Cerebellar cortex (tissue), 1 donor: ENCODE data around the gene ZFHX3.

Experiments used
- DNase-seq: peaks from one replicate; pipeline ENCODE4 v3.0.0-alpha.2; 2015; ENCODE audit warnings: low spot score

ZFHX3 gene

DNA sequence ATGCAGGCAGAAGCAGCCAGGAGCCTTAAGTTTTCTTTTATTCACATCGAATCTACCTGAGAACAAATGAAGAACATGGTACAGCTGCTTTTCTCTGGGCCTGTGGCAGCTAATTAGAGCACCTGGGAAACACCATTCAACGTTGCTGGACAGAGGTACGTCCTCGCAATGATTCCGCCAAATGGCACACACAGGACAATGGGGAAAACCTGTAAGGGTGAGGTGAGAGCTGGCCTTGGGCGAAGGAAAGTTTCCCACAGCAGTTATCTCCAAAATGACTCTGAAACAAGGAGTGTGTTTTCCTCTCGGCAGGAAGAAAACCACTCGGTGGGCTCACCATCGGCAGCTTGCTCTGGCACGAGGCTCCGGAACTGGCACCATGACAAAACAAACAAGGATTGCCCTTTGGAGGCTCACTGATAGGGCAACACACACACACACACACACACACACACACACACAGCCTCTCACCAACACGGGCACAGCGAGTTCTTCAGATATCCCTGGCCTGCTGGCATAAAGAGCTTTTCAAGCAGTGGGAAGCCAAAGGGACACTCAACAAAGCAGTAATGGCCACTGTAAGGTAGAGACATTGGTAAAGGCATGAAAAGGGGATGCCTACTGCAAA is 73.7 kb downstream of the ZFHX3 start:
- DNase-seq, result no peak

DNA sequence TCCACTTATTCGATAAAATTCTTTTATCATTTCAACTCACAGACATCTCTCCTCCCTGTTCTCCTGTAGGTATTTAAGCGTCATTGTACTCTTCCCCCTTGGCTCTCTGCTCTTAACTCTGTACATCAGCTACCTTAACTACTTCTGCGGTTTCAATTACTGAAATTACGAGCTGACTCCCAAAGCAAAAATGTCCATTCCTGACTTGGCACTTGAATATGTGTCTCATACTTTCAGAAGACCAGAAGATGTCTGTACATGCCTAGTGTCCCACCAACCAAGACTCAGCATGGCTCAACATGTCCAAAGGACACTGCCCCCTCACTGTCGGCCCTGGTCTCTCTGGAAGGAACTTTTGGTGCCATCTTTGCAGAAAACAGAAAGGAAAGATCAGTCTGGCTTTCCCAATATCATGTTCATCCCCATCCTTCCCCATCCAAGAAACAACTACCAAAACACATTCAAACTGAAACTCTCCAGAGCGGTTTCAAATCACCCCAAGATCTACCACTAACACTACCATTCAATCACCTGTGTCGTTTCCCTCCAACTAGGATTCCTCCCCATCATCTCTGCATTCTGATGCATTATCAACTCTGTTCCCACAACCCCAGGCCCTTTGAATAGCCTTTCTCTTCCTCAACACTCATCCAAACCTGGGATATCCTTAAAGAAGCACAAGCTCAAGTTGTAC is 74.9 kb downstream of the ZFHX3 start:
- no peak for DNase-seq

DNA sequence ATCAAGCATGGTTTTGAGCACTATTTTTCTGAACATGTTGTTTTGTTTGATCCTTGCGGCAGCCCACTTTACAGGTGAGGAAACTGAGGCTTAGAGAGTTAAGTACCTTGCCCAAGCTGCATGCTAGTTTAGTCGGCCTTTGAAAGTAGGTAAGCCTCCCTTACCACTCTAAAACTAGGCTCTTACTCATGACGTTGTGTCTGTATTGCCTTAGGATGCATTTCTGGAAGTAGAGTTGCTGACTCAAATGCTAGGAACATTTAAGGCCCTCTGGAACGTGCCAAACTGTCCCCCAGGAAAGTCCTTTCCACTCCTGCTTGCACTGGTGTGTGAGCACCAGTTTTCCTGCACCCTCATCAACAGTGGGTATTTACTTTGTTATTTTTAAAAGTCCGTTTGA is 76.6 kb downstream of the ZFHX3 start:
- no peak for DNase-seq

DNA sequence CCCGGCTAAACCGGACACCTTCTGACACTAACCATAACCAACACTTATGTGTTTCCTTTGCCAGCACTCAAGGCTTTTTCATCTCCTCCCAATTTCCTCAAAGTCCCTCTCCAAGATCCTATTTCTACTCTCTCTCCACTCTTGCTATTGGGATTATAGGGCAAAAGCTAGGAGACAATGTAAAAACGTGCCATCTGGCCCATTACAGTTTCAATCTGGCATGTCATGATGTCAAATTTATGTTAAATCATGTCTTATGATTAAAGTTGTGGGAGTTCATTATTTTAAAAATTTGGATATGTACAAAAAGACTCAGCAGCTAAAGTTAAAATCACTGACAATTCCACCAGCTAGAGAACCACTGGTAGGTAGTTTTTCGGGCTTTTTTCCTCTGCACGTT is 77.3 kb downstream of the ZFHX3 start:
- DNase-seq, result no peak

DNA sequence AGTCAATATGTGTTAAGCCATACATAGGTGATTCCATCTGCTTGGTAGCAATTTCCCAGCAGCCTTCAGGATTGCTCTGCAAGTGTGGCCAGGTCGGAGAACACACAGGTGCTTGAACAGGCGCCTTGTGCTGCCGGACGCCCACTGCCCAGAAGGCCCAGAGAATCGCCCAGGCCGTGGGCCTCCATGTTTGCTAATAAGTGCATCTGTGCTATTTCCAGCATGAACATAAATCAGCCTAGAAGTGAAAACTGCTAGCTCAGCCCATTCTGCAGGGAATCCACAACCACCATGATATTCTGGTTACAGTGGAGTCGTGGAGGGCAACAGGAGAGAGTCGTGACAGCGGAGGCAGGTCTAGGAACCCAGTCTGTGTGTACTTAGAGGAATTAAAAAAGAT is 78.1 kb downstream of the ZFHX3 start:
- no peak for DNase-seq

DNA sequence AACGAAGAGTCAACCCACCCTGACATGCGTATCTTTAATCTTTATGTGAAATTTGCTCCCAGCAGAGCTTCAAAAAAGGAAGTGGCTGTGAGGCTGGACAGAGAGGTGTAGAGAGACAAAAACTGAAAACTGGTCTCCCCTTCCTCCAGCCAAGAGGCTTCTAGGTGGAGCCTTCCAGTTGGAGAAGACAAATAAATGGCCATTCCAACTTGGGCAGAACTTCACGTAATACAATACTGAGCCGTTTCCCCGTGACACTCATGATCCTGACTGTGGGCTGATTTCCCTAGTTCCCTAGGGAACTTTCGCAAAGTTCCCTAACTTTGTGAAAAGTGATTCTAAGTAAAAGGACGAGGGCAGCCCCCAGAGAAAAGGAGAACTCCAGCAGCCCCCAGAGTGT is 78.8 kb downstream of the ZFHX3 start:
- DNase-seq, result no peak

DNA sequence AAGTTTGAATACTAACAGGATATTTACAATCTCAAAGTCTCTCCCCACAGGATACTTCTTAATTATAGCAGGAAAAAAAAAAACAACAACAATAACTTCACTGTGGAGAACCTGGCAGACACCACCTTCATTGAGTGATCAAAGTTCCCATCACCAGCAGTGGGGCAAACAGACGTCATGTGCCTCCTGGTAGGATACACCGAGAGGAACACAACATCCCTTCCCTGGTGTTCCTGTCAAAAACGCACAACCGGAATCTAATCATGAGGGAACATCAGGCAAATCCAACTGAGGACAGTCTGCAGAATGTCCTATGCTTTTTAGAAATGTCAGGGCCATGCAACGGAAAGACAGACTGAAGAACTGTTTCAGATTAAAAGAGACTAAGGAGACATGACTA is 80.0 kb downstream of the ZFHX3 start:
- DNase-seq, result no peak

DNA sequence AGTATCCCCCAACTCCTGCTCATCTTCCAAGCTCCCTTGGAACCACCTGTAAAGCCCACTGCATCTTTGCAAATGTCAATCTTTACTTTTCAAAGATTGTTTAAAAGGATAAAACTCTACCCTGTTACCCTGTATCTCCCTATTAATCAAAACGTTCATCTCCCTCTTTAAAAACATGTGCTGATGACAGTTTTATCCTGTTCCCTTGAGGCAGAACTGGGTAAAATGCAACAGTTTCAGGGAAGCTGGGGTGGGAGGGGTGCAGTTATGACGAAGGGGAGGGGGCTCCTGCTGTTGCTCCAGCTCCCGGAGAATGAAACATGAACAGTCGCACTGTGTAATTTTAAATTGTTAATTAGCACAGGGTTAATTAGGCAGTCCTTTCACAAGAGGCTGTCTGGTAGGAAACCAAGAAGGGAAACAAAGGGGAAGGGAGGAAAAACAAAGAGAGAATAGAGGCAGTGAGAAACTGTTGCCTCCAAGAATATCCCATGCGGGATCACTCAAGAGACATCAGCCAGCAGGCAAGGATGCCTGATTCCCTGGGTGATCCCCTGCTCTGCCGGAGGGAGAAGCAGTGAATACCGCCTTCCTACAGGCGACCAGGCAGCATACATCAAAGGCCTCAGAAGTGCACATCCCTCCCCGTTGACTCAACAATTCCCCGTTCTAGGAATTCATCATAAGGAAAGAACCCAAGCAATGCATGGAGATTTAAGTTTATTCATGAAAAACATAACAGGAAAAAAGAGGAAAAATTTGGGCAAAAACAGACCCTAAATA is 84.2 kb downstream of the ZFHX3 start:
- no peak for DNase-seq

DNA sequence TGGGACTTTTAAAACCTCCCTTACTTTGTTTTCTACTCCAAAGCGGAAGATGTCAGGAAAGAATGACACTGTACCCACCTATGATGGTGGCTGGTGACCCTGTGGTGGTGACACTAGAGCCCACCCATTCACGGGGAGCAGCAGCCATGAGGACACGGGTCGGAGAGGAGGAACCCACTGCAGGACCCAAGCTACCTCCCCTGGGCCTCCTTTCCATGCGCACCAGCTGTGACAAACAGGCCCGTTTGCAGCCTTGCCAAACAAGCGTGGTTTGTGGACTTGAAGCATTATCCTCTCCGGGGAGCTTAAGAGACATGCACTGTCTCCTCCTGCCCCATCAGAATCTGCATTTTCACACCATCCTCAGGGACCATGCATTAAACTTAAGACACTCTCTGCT is 85.6 kb downstream of the ZFHX3 start:
- no peak for DNase-seq

DNA sequence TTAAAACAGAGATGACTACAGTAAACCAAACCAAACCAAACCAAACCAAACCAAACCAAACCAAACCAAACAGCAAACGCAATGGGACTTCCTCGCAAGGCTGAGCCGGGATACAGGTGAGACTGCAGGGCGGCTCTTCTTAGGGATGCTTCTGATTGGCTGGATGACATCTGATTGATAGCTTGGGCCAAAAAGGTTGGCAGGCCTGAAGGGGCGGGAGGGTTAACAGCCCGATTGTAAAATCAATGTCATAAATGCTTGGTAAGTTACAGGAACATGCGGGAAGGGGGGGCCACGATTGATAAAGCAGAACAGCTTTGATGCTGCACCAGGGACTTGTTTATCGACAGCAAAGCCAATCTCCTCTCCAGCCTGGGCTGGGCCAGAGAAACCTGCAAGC is 86.1 kb downstream of the ZFHX3 start:
- DNase-seq, result no peak

DNA sequence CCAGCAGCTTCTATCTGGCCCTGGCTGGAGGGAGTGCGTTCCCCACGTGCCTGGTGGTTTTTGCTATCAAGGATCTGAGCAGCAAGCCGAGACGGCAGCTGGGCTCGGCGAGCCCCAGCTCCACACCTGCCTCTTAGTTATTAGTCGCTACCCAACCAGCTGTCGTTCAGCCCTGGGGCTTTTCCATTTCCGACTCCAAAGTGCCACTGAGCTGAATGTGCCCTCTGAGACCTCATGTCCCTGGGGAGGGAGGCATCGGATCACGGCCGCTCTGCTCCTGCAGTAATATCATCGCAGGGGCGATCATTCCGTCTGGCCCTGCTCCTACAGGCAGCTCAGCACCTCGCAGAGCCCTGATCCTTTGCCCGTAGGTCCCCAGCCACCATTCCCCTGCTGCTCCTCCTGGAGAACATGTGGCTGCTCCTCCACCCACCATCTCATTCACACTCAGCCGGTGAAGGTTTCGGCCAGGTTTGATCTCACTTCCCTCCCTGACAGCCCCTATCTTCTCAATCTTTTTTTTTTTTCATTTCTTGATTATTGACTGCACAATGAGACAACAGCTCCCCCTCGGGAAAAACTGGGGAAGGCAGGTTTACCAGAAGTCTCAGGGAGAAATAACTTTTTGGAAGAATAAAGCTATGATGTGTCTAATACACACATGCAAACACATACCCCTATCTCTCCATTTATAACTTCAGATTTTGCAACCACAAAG is 86.7 kb downstream of the ZFHX3 start:
- DNase-seq, result no peak

DNA sequence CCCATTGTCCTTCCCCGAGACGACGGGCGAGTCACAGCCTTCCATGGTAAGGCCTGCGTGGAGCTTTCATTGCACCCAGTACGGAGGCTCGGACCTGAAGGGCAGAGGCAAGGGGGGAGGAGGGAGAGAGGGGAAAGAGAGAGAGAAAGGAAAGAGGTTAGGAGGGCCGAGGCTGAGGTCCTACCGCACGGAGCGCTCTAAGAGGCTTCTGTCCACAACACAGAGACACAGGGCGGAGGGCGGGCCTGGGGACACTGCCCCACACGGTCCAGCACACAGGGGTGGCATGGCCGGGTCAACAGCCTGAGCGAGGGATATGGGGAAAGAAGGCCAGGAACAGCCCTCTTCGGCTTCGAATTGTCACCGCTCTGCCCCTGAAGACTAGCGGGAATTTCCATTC is 87.8 kb downstream of the ZFHX3 start:
- no peak for DNase-seq

DNA sequence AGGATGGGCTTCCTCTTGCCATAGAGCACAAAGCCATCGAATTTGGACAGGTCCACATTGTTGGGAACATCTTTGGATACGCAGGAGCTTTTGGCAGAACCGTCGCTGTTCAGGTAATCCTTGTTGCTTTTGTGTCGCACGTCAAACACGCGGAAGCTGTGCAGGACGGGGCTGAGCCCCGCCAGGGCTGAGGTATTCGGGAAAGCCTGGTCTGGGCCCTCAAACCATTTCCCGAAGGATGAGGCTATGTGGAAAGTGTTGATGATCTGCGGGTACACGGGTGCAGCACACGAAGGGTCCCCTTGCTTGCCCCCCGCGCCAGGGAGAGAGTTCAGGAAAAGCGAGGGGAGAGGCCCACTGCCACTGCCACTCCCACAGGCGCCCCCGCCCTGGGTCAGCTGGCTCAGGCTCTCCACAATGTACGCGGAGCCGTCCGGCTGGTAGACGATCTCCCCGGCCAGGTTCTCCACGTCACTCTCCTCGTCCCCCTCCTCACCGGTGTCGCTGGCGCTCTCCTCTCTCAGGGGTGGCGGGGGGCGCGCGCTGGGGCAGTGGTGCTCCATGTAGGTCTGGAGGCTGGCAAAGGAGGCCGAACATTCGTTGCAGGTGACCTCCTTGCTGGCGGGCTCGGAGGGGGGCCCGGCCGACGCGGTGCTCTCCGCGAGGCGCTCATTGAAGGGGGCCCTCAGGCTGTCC is 88.5 kb downstream of the ZFHX3 start:
- no peak for DNase-seq

DNA sequence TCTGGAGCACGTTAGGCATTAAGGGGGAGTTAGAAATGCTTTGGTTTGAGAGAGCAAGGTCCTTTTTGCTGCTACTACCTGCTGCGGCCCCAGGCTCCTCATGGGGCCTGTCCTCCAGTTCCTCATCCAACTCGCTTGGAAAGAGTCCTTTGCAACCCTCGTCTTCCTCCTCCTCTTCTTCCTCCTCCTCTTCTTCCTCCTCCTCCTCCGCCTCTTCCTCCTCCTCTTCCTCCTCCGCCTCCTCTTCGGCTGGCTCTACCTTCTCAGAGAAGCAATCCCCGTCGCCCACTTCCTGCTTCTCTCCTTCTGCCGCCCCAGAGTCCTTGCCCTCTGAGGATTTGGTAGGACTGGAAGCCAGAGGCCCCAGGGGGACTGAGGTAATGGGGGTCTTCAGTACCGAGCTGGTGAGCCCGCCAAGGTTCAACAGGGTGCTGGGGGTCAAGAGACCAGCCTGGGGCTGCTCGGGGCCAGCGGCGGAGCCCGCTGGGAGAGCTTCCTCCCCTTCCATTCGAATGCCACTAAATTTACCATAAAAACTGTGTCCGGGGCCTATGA is 89.3 kb downstream of the ZFHX3 start:
- no peak for DNase-seq

DNA sequence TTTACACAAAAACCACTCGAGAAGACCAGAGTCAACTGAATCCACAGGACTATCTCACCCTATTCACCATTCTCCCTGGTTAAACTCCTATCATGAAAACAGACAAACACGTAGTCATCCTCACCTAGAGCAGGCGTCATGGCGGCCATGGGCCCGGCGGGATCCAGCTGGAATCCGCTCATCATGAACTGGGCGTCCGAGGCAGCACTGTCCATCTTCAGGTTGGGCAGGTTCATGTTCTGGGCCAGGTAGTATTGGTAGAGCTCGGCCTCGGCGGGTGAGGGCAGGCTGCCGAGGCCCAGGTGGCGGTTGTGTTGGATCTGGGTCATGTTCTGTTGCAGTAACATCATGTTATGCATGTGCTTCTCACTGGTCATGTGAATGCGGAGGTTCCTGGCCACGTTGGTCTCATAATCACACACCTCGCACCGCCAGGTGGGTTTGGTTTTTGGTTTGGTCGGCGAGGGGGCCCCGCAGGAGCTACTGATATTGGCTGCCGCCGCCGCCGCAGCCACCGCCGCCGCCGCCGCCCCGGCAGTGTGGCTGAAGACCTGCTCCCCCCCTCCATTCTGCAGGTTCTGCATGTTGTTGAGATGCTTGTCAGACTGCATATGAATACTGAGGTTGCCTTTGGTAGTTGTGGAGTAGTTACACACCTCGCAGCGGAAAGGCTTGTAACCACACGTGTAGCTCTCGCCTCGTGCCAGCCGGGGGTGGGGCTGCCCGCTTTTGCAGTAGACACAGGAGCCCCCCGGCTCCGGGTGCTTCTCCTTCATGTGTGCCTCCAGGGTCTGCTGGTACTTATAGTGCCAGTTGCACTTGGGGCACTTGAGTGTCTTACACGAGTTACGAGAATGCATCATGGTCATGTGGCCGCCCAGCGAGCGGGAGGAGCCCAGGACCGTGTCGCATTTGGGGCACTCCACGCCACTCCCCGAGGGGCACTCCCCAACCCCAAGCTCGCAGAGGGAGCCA is 90.3 kb downstream of the ZFHX3 start:
- DNase-seq, result no peak

DNA sequence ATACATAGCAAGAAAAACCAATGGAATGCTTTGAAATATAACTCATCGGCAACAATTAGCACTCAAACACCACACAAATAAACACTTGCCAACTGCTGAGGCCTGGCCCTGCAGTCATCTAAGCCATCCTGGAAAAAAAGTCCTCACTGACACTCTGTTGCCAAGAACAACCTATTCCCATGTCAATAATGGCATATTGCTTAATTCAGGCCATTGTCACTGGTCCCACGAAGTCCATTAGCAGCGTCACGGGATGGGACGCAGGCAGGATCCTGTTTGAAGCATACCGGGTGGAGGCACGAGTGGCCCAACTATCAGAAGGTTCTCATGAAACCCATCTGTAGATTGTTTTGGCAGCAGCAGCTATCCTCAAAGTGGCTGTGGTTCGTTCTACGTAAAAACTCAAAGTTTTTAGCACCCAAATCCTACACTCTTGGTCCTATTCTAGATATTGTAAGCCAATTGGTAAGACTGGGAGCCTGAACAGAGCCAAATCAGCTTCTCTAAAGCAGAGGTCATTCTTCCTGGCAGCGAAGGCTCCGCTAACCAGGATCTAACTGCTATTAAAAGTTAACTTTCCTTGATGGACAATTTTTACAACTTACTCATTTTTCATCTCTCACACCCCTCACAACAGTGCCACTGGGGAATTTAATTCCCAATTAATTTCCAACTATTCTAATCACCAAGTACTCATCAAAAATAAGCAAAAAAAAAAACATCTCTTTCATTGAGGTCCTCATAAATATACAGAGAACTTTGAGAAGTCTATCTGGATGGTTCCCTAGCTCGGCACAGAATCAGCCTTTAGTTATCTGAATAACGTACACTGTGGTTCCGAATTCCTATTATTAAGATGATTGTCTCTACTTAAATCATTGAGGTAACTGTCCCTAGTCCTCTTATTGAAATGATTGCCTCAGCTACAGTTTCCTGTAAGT is 91.5 kb downstream of the ZFHX3 start:
- DNase-seq, result no peak

DNA sequence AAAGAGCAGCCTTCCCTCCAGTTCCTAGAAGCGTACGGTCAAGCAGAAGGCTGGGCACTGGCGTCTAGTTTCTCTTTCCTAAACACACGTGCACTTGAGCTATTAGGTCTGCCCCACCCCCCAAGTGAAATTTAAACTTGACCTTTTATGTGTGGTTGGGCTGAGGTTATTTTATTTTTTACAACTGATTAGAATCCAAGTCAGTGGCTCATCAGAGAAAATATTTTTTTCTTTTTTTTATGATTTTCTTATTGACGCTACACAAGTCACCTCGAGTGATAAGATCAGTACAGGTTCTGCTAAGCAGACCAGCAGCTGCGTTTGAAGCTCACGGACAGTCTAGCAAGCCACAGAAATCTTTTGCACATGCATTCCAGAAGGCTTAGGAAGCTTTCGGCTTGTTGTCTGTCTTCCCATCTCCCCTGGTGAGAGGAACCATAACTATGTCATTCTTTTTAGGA is 95.1 kb downstream of the ZFHX3 start:
- DNase-seq, result no peak

DNA sequence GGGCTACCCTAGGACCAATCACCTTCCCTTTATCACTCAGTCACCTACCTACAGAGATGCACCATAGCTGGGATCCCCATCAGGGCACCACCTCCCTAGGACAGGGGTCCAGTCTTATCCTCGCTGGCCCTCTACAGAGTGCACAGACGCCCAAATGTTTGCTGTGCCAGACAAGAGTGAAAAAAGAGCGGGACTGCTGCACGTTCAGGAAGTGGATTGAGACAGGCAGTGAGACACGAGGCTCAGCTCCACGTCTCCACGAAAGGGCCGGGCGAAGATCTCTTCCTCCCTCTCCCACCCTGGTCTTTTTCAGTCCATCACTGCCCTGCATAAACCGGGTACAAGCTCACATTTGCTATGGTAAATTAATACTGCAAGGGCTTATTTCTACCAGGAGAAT is 95.5 kb downstream of the ZFHX3 start:
- DNase-seq, result no peak

DNA sequence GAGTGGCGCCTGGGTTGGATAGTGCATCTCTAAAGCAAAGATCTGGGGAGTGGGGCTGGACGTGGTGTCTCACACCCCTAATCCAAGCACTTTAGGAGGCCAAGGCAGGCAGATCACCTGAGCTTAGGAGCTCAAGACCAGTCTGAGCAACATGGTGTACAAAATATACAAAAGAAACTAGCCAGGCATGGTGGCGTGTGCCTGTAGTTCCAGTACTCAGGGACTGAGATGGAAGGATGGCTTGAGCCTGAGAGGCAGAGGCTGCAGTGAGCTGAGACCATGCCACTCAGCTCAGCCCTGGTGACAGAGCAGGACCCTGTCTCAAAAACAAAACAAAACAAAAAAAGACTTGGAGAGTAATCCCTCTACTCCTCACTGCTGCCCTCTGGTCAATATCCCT is 96.0 kb downstream of the ZFHX3 start:
- DNase-seq, result no peak
